Measurements from ENCODE around the gene BEND3. TPM values are rescaled to one million over a fixed set of nuclear protein-coding genes. Genes with fewer than 3 reads are reported as not detected.

The BEND3 gene
- total and polyA plus RNA-seq, 2 of the 8 experiments (the other 6 are each of a cell fraction or from before 2014, with no cell fraction given), result 25.2 to 38.8 TPM

- TF ChIP-seq CHD7 (IDR thresholded peaks at IDR 0.05; ENCODE audit: insufficient replicate concordance, low read length), result no peak
- TF ChIP-seq CHD1 (IDR thresholded peaks at IDR 0.05; ENCODE audit: low read depth, low read length), result no peak
- no peak for TF ChIP-seq TAF1 (IDR thresholded peaks at IDR 0.05; ENCODE audit: low read depth, low read length)
- no peak for TF ChIP-seq RAD21 (IDR thresholded peaks at IDR 0.05 in 1 of 2, conservative IDR thresholded peaks at IDR 0.05 in 1 of 2; ENCODE audit: low read depth in 2 of 2, low read length in 2 of 2)
- no peak for TF ChIP-seq CTCF (IDR thresholded peaks at IDR 0.05; ENCODE audit: control extremely low read depth in 1 of 3, insufficient read depth in 1 of 3, low read depth in 1 of 3, low read length in 3 of 3)
- TF ChIP-seq RBBP5 (IDR thresholded peaks at IDR 0.05; ENCODE audit: borderline replicate concordance, low read depth, low read length), result no peak
- no peak for TF ChIP-seq MAX (IDR thresholded peaks at IDR 0.05)
- no peak for TF ChIP-seq PHF8 (conservative IDR thresholded peaks at IDR 0.05; ENCODE audit: low read depth, low read length)
Measured at GRCh38 chr6:107030151-107030550, 85.2 kb downstream of the BEND3 start (continued).
